Omental fat pad (tissue), 4 donors: ENCODE measurements around the gene DPH2. TPM values are rescaled to one million over a fixed set of nuclear protein-coding genes. Genes with fewer than 3 reads are reported as not detected.

Experiments
- ATAC-seq: fragments of 150-250 bp; one replicate; pipeline ENCODE4 v1.9.1; 2016; ENCODE audit warnings: mild to moderate bottlenecking, moderate library complexity; ENCODE audit not compliant: low FRiP score
- DNase-seq: peaks from one replicate; pipeline ENCODE4 v3.0.0-alpha.2; 2019; ENCODE audit warnings: low spot score
- CTCF ChIP-seq, 3 donors: fragments of 450-650 bp; IDR thresholded peaks; one replicate each; pipeline ENCODE4 v1.5.1; 2016 to 2017; ENCODE audit warnings: antibody characterized with exemption in 3 of 3, mild to moderate bottlenecking in 3 of 3, moderate library complexity in 2 of 3
- total RNA-seq, 4 donors: library from RNA; depleted of rRNA; stranded (reverse); fragments of >200 nt; gene quantifications; one replicate each; pipeline ENCODE4 v1.1.0, GENCODE V29; 2016

DPH2 gene
- total RNA-seq, 4 donors from 2014 or later, result 18.1 to 67.5 (median 23.1) TPM

- DNase-seq, result no peak
These were observed 42.6 kb downstream of the DPH2 start for GRCh38 chr1:44012404-44012803.

GRCh38 chr1:44012941-44013609 is 43.3 kb downstream of the DPH2 start:
- TF ChIP-seq CTCF (IDR thresholded peaks at IDR 0.05), result no peak
- DNase-seq (no peak), ATAC-seq (no peak)

More at GRCh38 chr1:44012404-44012803, 42.6 kb downstream of the DPH2 start:
- no peak for TF ChIP-seq CTCF (IDR thresholded peaks at IDR 0.05)
- no peak for ATAC-seq

GRCh38 chr1:44013949-44014348 is 44.1 kb downstream of the DPH2 start:
- no peak for DNase-seq
- no peak for ATAC-seq
- no peak for TF ChIP-seq CTCF (IDR thresholded peaks at IDR 0.05)

- no peak for TF ChIP-seq CTCF (IDR thresholded peaks at IDR 0.05)
- ATAC-seq, result no peak
- no peak for DNase-seq
These were observed 44.7 kb downstream of the DPH2 start for GRCh38 chr1:44014365-44015104.

- no peak for DNase-seq
- no peak for ATAC-seq
- TF ChIP-seq CTCF (IDR thresholded peaks at IDR 0.05), result no peak
These were observed 45.4 kb downstream of the DPH2 start for GRCh38 chr1:44015206-44015605.

- TF ChIP-seq CTCF (IDR thresholded peaks at IDR 0.05), result no peak
- no peak for DNase-seq
- no peak for ATAC-seq
These were observed 46.5 kb downstream of the DPH2 start for GRCh38 chr1:44016041-44016889.
